Measurements from ENCODE around the gene ZNF750.

ZNF750 gene

GRCh38 chr17:82859431-82860403 lies 19.9 kb upstream of the ZNF750 start:
- DNase-seq (ENCODE audit: low read depth), result peak; percentile 8

- no peak for DNase-seq (ENCODE audit: low read depth)
Measured at GRCh38 chr17:82858376-82859126, 18.7 kb upstream of the ZNF750 start.

GRCh38 chr17:82856361-82856760 lies 16.5 kb upstream of the ZNF750 start:
- no peak for DNase-seq (ENCODE audit: low read depth)

DNA sequence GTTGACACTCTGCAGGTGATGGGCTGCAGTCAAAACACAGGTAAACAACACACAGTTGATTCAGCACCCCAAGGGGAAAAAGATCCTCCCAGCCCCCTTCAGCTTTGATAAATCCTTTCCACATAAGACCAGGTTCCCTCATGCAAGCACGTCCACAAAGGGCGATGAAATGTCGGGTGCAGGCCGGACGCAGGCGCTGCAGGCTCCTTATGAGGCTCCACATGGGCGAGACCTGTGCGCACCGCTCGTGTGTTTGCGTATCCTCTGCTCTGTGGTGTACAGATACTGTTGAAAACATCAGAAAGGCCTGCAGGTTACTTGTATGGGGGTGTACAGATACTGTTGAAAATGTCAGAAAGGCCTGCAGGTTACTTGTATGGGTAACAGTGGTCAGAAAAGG lies 14.4 kb upstream of the ZNF750 start:
- DNase-seq (ENCODE audit: low read depth), result no peak

DNA sequence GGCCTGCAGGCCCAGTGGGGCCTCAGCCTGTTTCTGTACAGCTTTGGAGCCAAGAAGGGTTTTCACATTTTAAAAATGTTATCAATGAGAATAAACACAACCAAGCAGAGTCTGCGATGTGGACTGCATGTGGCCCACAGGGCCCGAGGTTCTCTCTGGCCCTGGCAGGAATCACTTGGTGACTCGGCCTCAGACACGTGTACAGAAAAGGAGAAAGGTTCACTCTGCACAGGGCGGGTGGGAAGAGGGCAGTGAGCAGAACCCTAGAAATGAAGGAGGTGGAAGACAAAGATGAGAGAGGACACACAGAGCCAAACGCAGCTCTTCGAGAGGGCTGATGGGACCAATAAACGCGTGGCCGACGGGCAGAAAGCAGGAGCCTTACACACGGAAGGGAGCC lies 11.6 kb upstream of the ZNF750 start:
- no peak for DNase-seq (ENCODE audit: low read depth)

DNA sequence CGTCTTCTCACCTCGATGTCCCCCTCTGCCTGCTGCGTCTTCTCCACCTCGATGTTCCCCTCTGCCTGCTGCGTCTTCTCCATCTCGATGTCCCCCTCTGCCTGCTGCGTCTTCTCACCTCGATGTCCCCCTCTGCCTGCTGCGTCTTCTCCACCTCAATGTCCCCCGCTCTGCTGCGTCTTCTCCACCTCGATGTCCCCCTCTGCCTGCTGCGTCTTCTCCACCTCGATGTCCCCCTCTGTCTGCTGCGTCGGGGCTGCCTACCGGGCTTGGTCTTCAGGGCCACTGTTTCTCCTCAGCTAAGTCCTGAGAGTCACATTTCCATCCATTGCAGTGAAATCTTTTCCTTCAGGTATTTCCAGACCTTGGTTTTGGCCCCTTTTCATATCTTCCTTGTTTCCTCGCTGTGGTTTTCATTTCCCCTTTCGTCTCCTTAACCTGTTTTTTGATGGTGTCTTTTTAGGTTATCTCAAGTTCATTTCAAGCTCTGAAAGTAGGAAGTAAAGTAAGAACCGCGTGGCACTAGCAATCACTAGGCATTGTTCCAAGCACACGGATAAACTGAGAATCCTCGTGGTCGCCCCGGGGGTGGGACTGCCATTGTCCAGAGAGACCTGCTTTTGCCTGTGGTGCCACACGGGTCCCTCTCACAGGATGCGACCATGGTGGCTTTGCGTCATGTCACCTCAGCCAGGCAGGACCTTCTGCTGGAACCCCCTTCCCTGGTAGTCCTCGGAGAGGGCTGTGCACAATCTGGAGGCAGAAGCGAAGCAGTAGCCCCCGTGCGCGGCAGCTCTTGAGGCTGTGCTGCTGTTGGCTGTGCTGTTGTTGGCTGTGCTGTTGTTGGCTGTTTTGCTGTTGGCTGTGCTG lies 9.5 kb upstream of the ZNF750 start:
- no peak for DNase-seq (ENCODE audit: low read depth)

GRCh38 chr17:82848022-82848592 lies 8.3 kb upstream of the ZNF750 start:
- no peak for DNase-seq (ENCODE audit: low read depth)

- no peak for DNase-seq (ENCODE audit: low read depth)
Measured at GRCh38 chr17:82846061-82846691, 6.4 kb upstream of the ZNF750 start.

GRCh38 chr17:82845163-82845807 lies 5.5 kb upstream of the ZNF750 start:
- DNase-seq (ENCODE audit: low read depth), result no peak

DNA sequence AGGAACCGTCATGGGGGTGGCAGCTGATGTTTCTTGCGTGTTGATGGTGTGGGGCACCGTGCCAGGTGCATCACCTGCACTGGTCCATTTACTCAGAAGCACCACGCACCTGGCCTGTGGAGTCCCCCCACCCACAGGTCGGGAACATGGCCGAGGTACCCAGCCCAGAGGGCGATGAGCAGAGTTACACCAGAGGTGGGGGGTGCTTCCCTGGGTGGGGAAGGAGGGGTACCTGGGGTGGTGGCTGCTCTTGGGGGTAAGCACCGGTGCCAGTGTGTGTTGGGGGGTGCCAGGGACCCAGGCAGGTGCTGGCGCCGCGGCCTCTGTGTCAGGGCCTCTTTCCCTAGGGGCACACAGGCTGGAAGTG lies 5.0 kb upstream of the ZNF750 start:
- no peak for DNase-seq (ENCODE audit: low read depth)

DNA sequence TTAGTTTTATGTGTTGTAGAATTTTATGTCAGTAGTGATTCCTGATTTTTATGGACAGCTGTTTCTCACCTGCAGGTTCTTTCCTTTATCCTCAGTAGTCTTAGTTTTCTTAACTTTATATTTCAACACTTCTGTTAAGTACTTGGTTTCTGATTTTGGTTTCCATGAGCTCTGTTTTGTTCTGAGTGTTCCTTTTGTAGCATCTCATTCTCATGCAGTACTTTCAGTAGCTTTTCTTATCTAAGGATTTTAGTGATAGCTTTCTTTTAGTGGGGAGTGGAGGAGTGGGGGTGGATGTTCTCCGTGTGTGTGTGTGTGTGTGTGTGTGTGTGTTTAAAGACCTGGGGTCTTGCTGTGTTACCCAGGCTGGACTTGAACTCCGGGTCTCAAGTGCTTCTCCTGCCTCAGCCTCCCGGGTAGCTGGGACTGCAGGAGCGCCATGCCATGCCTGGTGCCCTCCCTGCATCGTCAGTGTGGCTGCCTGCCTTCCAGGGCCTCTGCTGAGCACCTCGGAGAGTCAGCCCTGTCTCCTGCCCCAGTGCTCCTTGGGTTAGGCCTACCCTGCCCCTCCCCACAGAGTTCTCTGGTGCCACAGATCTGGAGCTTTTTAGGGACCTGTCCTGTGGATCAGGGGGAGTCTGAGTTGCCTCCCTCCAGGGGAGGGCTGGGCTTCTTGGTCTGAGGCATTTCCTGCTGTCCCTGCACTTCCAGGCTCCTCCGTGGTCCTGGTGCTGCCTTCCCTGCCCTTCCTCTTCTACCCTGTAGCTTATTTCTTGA lies 4.3 kb upstream of the ZNF750 start:
- no peak for DNase-seq (ENCODE audit: low read depth)

GRCh38 chr17:82841921-82842596 lies 2.2 kb upstream of the ZNF750 start:
- no peak for DNase-seq (ENCODE audit: low read depth)

DNA sequence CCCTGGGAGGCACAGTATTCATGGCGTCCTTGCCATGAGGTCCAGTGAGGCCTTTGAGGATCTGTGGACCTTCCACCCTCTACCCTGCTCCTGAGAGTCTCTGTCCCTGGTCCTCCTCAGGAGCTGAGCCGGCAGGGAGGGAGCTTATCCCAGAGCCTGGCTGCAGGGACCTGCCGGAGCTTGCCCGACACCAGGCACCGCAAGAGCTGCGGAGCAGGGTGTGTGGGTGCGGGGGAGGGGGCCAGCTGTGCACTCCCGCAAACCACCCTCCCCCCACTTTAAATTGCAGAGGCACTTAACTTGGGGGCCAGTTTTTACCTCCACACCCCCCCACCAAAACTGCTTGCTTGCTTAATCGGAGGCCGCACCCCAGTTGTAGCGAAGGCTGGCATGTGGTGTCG lies 609 bp upstream of the ZNF750 start:
- no peak for DNase-seq (ENCODE audit: low read depth)

- no peak for DNase-seq (ENCODE audit: low read depth)
Measured at GRCh38 chr17:82838386-82839063, 1.3 kb downstream of the ZNF750 start.

DNA sequence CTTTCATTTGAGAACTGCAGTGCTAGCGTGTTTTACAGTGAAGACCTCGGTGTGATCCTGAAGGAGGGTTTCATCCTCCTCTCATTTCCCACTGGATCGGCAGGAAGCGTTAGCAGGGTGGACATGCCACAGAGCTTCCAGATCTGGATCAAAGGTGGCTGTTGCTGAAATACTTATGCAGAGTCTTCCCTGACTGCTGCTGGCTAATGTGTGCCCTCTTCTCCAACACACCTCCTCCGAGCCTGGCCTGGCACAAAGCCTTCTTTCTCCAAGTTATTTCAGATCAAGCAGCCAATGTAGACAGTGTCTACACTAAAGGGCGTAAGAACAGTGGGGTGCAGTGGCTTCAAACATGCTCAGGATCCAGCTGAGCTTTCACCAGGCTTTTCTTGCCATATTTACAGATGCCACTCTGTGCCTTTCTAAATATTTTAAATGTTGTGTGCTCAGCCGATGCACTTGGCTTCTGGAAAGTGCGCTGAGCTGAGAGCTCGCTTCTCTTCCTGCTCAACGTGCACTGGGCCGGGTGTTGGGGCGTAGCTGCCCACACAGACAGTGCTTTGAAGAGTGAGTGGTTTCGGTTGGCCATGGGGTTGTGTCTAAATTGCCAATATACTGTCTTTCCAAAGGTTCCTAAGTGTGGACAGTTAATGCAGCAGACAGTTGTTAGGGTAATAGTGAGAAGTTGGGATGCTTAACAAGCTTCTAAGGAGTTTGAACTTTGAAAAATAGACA lies 2.1 kb downstream of the ZNF750 start:
- no peak for DNase-seq (ENCODE audit: low read depth)

DNA sequence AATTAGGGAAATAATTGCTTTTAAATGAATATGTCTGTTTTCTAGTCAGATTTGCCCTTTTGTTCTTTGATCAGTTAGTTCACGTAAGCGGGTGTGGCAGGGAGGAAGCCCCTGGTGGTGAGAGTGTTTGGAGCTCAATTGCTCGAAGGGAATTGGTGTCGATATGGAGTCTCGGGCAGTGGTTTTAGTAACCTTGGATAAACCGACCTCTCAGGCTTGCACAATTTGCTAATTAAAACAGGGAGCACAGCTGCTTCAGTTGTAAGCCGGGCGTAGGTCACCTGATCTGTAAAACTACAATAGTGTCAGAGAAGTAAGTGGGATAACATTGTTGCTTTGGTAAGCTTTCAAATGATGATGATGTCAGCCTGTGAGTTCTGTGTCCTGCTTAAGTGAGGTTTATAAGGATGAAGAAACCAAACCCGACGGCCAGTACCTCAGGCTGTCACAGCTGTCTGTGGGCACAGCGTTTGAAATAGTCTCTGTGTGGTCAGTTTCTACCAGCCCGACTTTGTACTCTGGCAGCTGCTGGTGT lies 2.9 kb downstream of the ZNF750 start:
- DNase-seq (ENCODE audit: low read depth), result no peak

DNA sequence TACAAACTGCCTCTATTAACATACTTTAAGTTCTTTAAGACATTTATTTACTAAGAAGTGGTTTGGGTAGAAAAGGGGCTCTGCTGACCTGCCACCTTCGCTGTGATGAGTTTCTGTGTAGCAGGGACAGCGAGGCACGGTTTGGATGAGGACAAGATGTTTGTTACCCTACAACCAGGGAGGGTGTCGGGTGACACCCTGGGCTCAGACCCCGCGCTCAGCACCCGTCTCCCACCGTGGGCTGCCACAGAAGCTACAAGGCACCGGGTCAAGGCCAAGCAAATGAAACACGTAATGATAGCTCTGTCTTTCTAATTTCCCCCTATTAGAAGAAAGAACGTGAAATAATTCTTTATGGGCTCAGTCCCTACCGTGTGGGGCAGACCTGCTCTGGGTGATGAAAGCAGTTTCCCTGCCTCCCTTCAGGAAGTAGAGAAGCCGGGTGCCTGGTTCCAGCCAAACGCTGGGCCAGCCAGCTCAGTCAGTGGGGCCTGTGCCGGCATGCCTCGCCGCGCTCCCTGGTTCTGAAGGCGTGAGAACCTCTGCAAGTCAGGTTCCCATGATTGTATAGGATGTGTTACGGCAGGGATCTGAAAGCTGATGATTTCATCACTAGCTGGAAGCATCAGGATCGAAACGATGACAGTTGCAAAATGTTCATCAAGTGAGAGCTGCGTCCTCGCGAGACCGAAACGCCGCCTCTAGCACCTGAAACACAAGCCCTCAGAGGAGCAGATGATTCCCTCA lies 3.9 kb downstream of the ZNF750 start:
- no peak for DNase-seq (ENCODE audit: low read depth)

Data from HS-27A (cell line).